22Rv1 (cell line): ENCODE data around the gene BCR.

Source experiments
- CTCF ChIP-seq: fragments of 450-650 bp; IDR thresholded peaks from 2 replicates; pipeline ENCODE4 v1.5.1; 2017; ENCODE audit warnings: mild to moderate bottlenecking
- ZFX ChIP-seq: fragments of 450-650 bp; IDR thresholded peaks from 2 replicates; pipeline ENCODE4 v1.6.1; 2017; ENCODE audit warnings: antibody characterized with exemption, borderline replicate concordance

DNA sequence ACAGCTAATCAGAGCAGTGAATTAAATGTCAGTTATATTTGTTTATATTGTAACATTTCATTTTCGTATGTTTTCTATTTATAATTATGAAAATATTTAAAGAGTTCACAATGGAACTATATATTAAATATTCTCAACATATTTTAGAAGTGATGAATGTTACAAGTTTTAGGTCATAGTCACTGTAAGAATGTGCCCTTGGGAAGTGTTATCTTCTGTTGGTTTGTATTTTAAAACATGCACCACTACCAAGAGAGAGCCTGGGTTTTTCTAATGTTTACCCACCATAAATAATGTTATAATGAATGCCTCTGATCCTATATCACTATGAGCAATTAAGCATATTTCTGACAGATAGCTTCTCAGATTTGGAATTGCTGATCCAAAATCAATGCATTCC is 171.0 kb downstream of the BCR start:
- no peak for TF ChIP-seq CTCF
- TF ChIP-seq ZFX: no peak
